Omental fat pad (tissue), 4 donors: ENCODE data around the gene ZNF366. TPM values are rescaled to one million over a fixed set of nuclear protein-coding genes. Genes with fewer than 3 reads are reported as not detected.

Source experiments
- ATAC-seq: fragments of 150-250 bp; one replicate; pipeline ENCODE4 v1.9.1; 2016; ENCODE audit warnings: mild to moderate bottlenecking, moderate library complexity; ENCODE audit not compliant: low FRiP score
- DNase-seq: peaks from one replicate; pipeline ENCODE4 v3.0.0-alpha.2; 2019; ENCODE audit warnings: low spot score
- total RNA-seq, 4 donors: library from RNA; depleted of rRNA; stranded (reverse); fragments of >200 nt; gene quantifications; one replicate each; pipeline ENCODE4 v1.1.0, GENCODE V29; 2016
- TF ChIP-seq, protein P1 (sequence below), 3 donors: fragments of 450-650 bp; IDR thresholded peaks; one replicate each; pipeline ENCODE4 v1.5.1; 2016 to 2017; ENCODE audit warnings: antibody characterized with exemption in 3 of 3, mild to moderate bottlenecking in 3 of 3, moderate library complexity in 2 of 3

Gene ZNF366
- total RNA-seq, 4 donors from 2014 or later = 0.74 to 25.2 (median 6.5) TPM

DNA sequence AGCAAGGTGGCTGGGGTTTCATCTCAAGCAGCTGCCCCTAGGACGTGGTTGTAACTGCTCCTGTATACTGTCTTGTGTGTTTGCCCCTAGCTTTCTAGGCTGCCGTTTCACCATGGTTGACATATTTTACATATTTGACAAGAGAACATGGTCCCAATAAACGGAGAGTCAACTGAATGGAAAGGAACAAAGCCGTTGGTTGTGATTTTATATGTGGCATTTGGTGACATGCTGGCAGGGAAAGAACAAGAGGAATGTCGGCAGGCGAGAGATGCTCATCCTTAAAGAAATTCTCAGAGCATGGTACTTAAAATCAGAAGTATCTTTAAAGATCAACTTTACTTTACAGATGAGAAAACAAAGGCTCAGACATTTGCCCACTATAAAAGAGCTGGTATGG lies 11.8 kb downstream of the ZNF366 start:
- no peak for DNase-seq
- no peak for ATAC-seq
- TF ChIP-seq, protein P1, sequence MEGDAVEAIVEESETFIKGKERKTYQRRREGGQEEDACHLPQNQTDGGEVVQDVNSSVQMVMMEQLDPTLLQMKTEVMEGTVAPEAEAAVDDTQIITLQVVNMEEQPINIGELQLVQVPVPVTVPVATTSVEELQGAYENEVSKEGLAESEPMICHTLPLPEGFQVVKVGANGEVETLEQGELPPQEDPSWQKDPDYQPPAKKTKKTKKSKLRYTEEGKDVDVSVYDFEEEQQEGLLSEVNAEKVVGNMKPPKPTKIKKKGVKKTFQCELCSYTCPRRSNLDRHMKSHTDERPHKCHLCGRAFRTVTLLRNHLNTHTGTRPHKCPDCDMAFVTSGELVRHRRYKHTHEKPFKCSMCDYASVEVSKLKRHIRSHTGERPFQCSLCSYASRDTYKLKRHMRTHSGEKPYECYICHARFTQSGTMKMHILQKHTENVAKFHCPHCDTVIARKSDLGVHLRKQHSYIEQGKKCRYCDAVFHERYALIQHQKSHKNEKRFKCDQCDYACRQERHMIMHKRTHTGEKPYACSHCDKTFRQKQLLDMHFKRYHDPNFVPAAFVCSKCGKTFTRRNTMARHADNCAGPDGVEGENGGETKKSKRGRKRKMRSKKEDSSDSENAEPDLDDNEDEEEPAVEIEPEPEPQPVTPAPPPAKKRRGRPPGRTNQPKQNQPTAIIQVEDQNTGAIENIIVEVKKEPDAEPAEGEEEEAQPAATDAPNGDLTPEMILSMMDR (IDR thresholded peaks at IDR 0.05) = no peak

DNA sequence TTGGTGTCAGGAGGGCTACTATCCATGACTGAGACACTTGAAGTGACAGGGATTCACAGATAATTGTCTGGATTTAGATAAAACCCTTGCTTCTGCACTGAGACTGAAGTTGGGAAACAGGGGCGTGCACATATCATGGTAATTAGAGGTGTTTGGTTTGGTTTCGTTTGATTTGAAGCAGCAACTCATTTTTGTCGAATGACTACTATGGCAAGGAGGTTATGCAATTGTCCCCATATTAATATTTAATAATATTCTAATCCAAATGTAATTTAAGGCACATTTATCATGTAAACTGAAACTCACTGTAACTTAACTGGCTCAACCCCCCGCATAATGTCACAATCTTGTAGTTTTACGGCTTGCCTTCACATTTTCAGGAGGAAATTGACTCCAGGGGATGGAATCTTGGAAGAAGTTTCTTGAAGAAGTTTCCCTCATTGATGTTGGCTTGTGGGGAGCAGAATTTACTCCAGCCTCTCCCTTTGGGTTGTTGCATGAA lies 12.5 kb downstream of the ZNF366 start:
- no peak for DNase-seq
- TF ChIP-seq, protein P1 (IDR thresholded peaks at IDR 0.05) = no peak
- no peak for ATAC-seq

GRCh38 chr5:72489536-72489935 lies 17.7 kb downstream of the ZNF366 start:
- TF ChIP-seq, protein P1 (IDR thresholded peaks at IDR 0.05) = no peak
- no peak for ATAC-seq
- DNase-seq = no peak

DNA sequence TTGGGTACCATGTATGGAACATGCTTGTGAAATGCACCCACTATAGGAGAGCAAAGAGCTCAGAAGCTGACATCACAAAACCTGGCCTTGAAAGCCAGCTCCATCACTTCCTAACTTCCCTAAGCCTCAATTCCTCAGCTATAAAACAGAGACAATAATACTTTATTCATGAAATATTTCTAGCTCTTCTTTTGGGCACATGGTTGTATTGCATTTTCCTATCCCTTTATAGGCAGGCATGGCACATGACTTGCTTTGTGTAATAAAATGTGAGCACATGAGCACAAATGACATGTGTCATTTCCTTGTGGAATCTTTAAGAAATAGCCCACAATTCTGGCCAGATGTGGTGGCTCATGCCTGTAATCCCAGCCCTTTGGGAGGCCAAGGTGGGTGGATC lies 18.5 kb downstream of the ZNF366 start:
- no peak for ATAC-seq
- no peak for DNase-seq
- TF ChIP-seq, protein P1 (IDR thresholded peaks at IDR 0.05) = no peak

DNA sequence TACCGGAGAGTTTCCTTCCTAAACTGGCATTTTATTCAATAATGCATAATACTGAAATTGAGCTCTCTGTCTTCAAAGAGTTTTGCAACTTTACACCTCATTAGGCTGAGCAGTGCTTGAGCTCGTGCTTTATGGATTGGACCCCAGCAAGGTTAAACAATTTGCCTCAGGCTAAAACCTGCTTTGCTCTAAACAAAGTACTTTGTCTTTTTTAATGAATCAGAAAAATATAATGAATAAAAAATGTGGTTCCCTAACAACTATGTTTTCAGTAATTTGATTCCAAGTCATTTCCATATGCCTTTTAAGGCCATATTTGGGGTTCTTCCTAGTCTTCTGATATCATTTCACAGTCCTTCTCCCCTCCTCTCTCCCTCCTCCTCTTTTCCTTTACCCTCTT lies 20.0 kb downstream of the ZNF366 start:
- TF ChIP-seq, protein P1 (IDR thresholded peaks at IDR 0.05) = no peak
- ATAC-seq (no peak), DNase-seq (no peak)

DNA sequence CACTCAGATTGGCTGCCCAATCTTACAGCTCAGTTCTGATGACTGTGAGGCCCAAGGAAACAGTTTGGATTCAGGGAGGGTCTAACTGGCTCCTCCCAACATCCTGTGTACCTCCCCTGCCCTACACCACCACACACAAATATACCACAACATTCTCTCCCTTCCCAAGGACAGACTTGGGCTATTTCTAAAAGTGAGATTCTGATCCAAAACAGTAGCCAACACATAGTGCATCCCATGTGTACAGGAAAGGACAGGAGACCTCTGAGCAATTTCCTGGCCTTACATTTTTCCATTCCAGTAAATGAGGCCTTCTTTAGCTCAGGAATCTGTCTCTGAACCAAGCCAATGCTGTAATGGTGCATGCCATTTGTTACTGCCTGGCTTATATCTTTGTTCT lies 20.8 kb downstream of the ZNF366 start:
- DNase-seq (no peak), ATAC-seq (no peak)
- TF ChIP-seq, protein P1 (IDR thresholded peaks at IDR 0.05) = no peak

- ATAC-seq = no peak
- TF ChIP-seq, protein P1 (IDR thresholded peaks at IDR 0.05) = no peak
- DNase-seq = no peak
Measured at GRCh38 chr5:72485430-72485974, 21.7 kb downstream of the ZNF366 start.
